Right cardiac atrium (tissue), 5 donors: ENCODE data around the gene OR14J1. TPM values are rescaled to one million over a fixed set of nuclear protein-coding genes. Genes with fewer than 3 reads are reported as not detected.
"Not testable (repeated sequence)": the region's sequence is repeated elsewhere in the genome, so short reads cannot be mapped to it uniquely, and the experiment has no call there.

Source experiments
- ATAC-seq, 2 donors: fragments of 200-7000 bp; cut with Tn5 transposase; one replicate each; pipeline versions ENCODE4 v1.8.0 to v1.9.1; 2020; ENCODE audit warnings: moderate library complexity in 2 of 2, mild to moderate bottlenecking in 1 of 2
- DNase-seq, 3 donors: peaks; one replicate each; pipeline ENCODE4 v3.0.0-alpha.2; 2020
- H3K27ac ChIP-seq: one replicate; pipeline ENCODE4 v1.5.1; 2013; ENCODE audit warnings: mild to moderate bottlenecking, low read length, control low read depth, moderate library complexity
- H3K27me3 ChIP-seq: one replicate; pipeline ENCODE4 v1.6.1; 2013; ENCODE audit not compliant: control insufficient read depth, insufficient read depth
- H3K4me1 ChIP-seq: one replicate; pipeline ENCODE4 v1.6.1; 2013; ENCODE audit warnings: low read length; ENCODE audit not compliant: control insufficient read depth, insufficient read depth
- H3K4me3 ChIP-seq: one replicate; pipeline ENCODE4 v1.5.1; 2013; ENCODE audit warnings: low read length, control low read depth
- H3K9me3 ChIP-seq: one replicate; pipeline ENCODE4 v1.6.1; 2013; ENCODE audit warnings: low read length; ENCODE audit not compliant: control insufficient read depth
- WGBS: extraction: QIAGEN DNeasy Blood & Tissue Kit; methylation state at CpG from one replicate; pipeline ENCODE4 v1.1.7; 2013; 5-methylcytosine and 5-hydroxymethylcytosine counted together
- intact Hi-C, 4 donors: fragments of 100-400 bp; cut with DNase I; formaldehyde crosslinking; loops; one replicate each; pipeline versions ENCODE4 v1.11.0 to v1.14.0; 2022 to 2023
- polyA plus RNA-seq: library from polyadenylated mRNA; stranded (reverse); fragments of 200-250 nt; gene quantifications from one replicate; pipeline ENCODE4 v1.2.3, GENCODE V29; 2013
- total RNA-seq, 4 donors: library from RNA; stranded (reverse); fragmentation: NEBNext Ultra II Directional; extraction: Animal tissue kit (Norgen Biotek cat#: 25700); gene quantifications; one replicate each; pipeline ENCODE4 v1.2.1, GENCODE V29; 2021
- donor health status: healthy with polysubstance abuse.
- donor health status: DM: no; HTN: yes; CAD: no.
- donor health status: DM: no; HTN: no; CAD: no.
- donor health status: DM: no; HTN: yes; CAD: no; lungs with severe emphysema.
- donor health status: DM: yes; HTN: yes; CAD: no.

Gene OR14J1
- total and polyA plus RNA-seq, 5 donors, result not detected

DNA sequence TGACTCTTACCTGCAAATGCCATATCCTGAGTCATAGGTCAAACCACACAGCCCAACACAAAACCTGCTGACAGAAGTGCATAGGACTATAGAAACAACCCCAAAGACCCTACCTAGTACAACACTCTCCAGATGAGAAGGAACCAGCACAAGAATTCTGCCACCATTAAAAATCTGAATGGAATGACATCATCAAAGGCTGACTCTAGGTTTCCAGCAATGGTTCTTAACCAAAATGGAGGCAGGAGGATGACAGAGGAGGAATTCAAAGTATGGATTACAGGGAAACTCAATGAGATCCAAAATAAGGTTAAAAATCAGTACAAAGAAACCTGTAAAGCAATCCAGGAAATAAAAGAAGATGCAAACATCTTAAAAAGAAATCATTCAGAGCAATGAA is 31.2 kb downstream of the OR14J1 start:
- no peaks in the 10 kb centered on the region for H3K9me3 ChIP-seq
- H3K4me3 ChIP-seq, result no peak overlapping the region
- DNase-seq (no peak), ATAC-seq (no peak)
- intact Hi-C loops, result no loop called here
- no peak overlapping the region for H3K27ac ChIP-seq
- no peaks in the 10 kb centered on the region for H3K27me3 ChIP-seq
- H3K4me1 ChIP-seq, result no peaks in the 10 kb centered on the region

DNA sequence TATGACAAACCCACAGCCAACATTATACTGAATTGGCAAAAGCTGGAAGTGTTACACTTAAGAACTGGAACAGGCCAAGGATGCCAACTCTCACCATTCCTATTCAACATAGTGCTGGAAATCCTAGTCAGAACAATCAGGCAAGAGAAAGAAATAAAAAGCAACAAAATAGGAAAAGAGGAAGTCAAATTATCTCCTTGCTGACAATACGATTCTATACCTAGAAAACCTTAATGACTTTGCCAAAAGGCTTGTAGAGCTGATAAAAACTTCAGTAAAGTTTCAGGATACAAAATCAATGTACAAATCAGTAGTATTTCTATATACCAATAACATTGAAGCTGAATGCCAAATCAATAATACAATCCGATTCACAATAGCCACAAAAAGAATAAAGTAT is 34.8 kb downstream of the OR14J1 start:
- H3K27ac ChIP-seq, result no peak overlapping the region

DNA sequence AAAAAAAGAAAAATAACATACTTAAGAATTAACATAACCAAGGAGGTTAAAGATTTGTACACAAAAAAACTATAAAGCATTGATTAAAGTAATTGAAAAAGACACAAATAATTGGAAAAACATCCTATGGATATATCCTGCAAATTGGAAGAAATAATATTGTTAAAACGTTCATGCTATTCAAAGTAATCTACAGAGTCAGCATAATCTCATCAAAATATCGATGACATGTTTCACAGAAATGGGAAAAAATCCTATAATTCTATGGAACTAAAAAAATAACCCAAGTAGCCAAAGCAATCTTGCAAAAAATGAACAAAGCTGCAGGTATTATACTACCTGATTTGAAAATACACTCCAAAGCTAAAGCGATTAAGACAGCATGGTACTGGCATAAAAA is 43.9 kb downstream of the OR14J1 start:
- DNase-seq, result no peak
- Histone ChIP-seq H3K4me1 (no peaks in the 10 kb centered on the region), H3K9me3 (no peaks in the 10 kb centered on the region), H3K27me3 (no peaks in the 10 kb centered on the region), H3K27ac (no peak overlapping the region), H3K4me3 (no peak overlapping the region)
- ATAC-seq, result no peak
- 64% methylated on average over 3 of the region's 3 CpGs for WGBS
- intact Hi-C loops, result no loop called here

More for the DNA sequence above, 34.8 kb downstream of the OR14J1 start:
- Histone ChIP-seq H3K27me3 (no peaks in the 10 kb centered on the region), H3K4me3 (no peak overlapping the region), H3K9me3 (no peaks in the 10 kb centered on the region), H3K4me1 (no peaks in the 10 kb centered on the region)
- intact Hi-C loops, result no loop called here
- no peak for ATAC-seq
- no peak for DNase-seq
- WGBS, result 70% methylated on average over 2 of the region's 2 CpGs

DNA sequence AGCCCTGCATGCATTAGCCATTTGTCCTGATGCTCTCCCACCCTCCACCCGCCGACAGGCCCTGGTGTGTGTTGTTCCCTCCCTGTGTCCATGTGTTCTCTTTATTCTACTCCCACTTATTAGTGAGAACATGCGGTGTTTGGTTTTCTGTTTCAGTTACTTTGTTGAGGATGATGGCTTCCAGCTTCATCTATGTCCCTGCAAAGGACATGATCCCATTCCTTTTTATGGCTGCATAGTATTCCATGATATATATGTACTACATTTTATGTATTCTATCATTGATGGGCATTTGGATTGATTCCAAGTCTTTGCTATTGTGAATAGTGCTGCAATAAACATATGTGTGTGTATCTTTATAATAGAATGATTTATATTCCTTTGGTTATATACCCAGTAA is 47.8 kb downstream of the OR14J1 start:
- intact Hi-C loops, result not testable (repeated sequence)
- WGBS, result 87% methylated on average over 3 of the region's 3 CpGs

DNA sequence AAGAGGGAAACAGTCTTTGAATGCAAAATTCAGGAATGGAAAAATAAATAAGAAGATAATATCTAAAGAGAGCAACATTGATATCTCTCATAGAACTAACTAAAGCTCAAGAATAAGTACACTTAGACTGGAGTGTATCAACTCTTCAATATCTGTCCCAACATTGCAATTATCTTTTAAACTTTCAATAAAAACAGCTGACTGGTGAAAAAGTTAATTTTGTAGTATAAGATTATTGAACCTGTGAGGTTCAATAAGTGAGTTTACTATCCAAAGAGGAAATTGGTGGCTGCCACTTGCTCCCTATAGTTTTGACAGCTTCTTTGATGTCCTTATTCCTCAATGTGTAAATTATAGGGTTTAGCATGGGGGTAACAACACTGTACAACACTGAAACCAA is 53.5 kb downstream of the OR14J1 start:
- no peak for DNase-seq
- Histone ChIP-seq H3K4me3 (no peak overlapping the region), H3K27me3 (no peaks in the 10 kb centered on the region), H3K9me3 (no peaks in the 10 kb centered on the region), H3K27ac (no peak overlapping the region), H3K4me1 (no peaks in the 10 kb centered on the region)
- intact Hi-C loops, result no loop called here
- ATAC-seq, result no peak

More for the DNA sequence above, 47.8 kb downstream of the OR14J1 start:
- not testable (repeated sequence) for H3K4me1 ChIP-seq, H3K4me3 ChIP-seq, ATAC-seq, H3K27ac ChIP-seq, H3K9me3 ChIP-seq, H3K27me3 ChIP-seq, DNase-seq

DNA sequence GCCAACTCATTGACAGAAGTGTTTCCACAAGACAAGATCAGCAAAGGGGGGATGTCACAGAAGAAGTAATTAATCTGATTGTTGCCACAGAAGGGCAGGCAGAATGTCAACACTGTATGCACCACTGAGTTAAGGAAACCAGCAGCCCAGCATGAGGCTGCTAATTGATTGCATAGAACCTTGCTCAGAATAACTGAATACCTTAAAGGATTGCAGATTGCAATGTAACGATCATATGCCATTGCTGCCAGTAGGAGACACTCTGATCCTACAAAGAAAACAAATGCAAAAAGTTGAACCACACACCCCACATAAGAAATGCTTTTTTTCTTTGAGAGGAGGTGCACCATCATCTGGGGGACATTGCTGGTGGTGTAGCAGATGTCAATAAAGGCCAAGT is 54.1 kb downstream of the OR14J1 start:
- 51% methylated on average over 1 of the region's 1 CpG for WGBS
- no peaks in the 10 kb centered on the region for H3K9me3 ChIP-seq
- no peaks in the 10 kb centered on the region for H3K4me1 ChIP-seq
- H3K27ac ChIP-seq, result no peak overlapping the region
- intact Hi-C loops, result no loop called here
- DNase-seq (no peak), ATAC-seq (no peak)
- no peaks in the 10 kb centered on the region for H3K27me3 ChIP-seq
- H3K4me3 ChIP-seq, result no peak overlapping the region

Other genes starting within 250 kb of the OR14J1 start
- not detected for gene OR2B3, start 214.4 kb upstream of the OR14J1 start, total RNA-seq
- not detected for gene OR2B3, start 214.4 kb upstream of the OR14J1 start, polyA plus RNA-seq
- not detected for gene OR2J1, start 202.2 kb upstream of the OR14J1 start, total RNA-seq
- not detected for gene OR2J1, start 202.2 kb upstream of the OR14J1 start, polyA plus RNA-seq
- gene OR2J3, start 193.6 kb upstream of the OR14J1 start, total RNA-seq, result not detected
- gene OR2J3, start 193.6 kb upstream of the OR14J1 start, polyA plus RNA-seq, result not detected
- not detected for gene OR2J2, start 130.8 kb upstream of the OR14J1 start, total RNA-seq
- gene OR2J2, start 130.8 kb upstream of the OR14J1 start, polyA plus RNA-seq, result not detected
- gene OR5V1, start 67.2 kb downstream of the OR14J1 start, total RNA-seq, result not detected
- gene OR5V1, start 67.2 kb downstream of the OR14J1 start, polyA plus RNA-seq, result not detected
- gene OR12D3, start 73.6 kb downstream of the OR14J1 start, total RNA-seq, result not detected
- gene OR12D3, start 73.6 kb downstream of the OR14J1 start, polyA plus RNA-seq, result not detected
- not detected for gene OR12D2, start 93.9 kb downstream of the OR14J1 start, total RNA-seq
- not detected for gene OR12D2, start 93.9 kb downstream of the OR14J1 start, polyA plus RNA-seq
- not detected for gene OR12D1, start 113.2 kb downstream of the OR14J1 start, total RNA-seq
- gene OR12D1, start 113.2 kb downstream of the OR14J1 start, polyA plus RNA-seq, result not detected
- gene OR10C1, start 137.6 kb downstream of the OR14J1 start, total RNA-seq, result not detected
- not detected for gene OR10C1, start 137.6 kb downstream of the OR14J1 start, polyA plus RNA-seq
- not detected for gene OR11A1, start 155.4 kb downstream of the OR14J1 start, total RNA-seq
- gene OR11A1, start 155.4 kb downstream of the OR14J1 start, polyA plus RNA-seq, result not detected
- gene OR2H1, start 155.5 kb downstream of the OR14J1 start, total RNA-seq, result not detected
- not detected for gene OR2H1, start 155.5 kb downstream of the OR14J1 start, polyA plus RNA-seq
- gene MAS1L, start 186.3 kb downstream of the OR14J1 start, total RNA-seq, result not detected
- not detected for gene MAS1L, start 186.3 kb downstream of the OR14J1 start, polyA plus RNA-seq